Activated T-cell treated with anti-CD3 and anti-CD28 coated beads, Interleukin-2, amount 50 U/mL, for 72 hours (primary cell): ENCODE measurements around the gene VAMP8. TPM values are rescaled to one million over a fixed set of nuclear protein-coding genes. Genes with fewer than 3 reads are reported as not detected.
"Not testable (repeated sequence)": the region's sequence is repeated elsewhere in the genome, so short reads cannot be mapped to it uniquely, and the experiment has no call there.

Source experiments
- ATAC-seq, 2 donors: fragments of 150-1000 bp; cut with Tn5 transposase; replicated peaks in 1 of 2; 2 replicates each; pipeline ENCODE4 v1.10.0; 2021; ENCODE audit warnings: moderate library complexity in 2 of 2, mild to moderate bottlenecking in 1 of 2
- DNase-seq, 2 donors: peaks; one replicate each; pipeline ENCODE4 v3.0.0; 2021 to 2022; ENCODE audit warnings: mixed read lengths in 1 of 2
- H3K27ac Mint-ChIP-seq: one replicate; pipeline ENCODE4 v1.8.0; 2022; ENCODE audit warnings: mild to moderate bottlenecking, moderate library complexity, mixed read lengths
- H3K27me3 Mint-ChIP-seq: one replicate; pipeline ENCODE4 v1.8.0; 2022; ENCODE audit warnings: low read depth, mixed read lengths
- H3K36me3 Mint-ChIP-seq, 2 donors: one replicate each; pipeline ENCODE4 v1.8.0; 2022; ENCODE audit warnings: mixed read lengths in 2 of 2, mild to moderate bottlenecking in 1 of 2; ENCODE audit not compliant: insufficient read depth in 2 of 2
- H3K4me1 Mint-ChIP-seq: one replicate; pipeline ENCODE4 v1.8.0; 2022; ENCODE audit warnings: low read depth, mixed read lengths
- H3K4me3 Mint-ChIP-seq, 2 donors: one replicate each; pipeline ENCODE4 v1.8.0; 2022; ENCODE audit warnings: mild to moderate bottlenecking in 2 of 2, mixed read lengths in 2 of 2, moderate library complexity in 2 of 2
- H3K9me3 Mint-ChIP-seq, 2 donors: one replicate each; pipeline ENCODE4 v1.8.0; 2022; ENCODE audit warnings: mixed read lengths in 2 of 2
- total RNA-seq, 2 donors: library from RNA; stranded (reverse); gene quantifications; one replicate each; pipeline ENCODE4 v1.2.3, GENCODE V29; 2022

Gene VAMP8
- total RNA-seq, 2 donors from 2014 or later, result 85.0 to 89.5 TPM

DNA sequence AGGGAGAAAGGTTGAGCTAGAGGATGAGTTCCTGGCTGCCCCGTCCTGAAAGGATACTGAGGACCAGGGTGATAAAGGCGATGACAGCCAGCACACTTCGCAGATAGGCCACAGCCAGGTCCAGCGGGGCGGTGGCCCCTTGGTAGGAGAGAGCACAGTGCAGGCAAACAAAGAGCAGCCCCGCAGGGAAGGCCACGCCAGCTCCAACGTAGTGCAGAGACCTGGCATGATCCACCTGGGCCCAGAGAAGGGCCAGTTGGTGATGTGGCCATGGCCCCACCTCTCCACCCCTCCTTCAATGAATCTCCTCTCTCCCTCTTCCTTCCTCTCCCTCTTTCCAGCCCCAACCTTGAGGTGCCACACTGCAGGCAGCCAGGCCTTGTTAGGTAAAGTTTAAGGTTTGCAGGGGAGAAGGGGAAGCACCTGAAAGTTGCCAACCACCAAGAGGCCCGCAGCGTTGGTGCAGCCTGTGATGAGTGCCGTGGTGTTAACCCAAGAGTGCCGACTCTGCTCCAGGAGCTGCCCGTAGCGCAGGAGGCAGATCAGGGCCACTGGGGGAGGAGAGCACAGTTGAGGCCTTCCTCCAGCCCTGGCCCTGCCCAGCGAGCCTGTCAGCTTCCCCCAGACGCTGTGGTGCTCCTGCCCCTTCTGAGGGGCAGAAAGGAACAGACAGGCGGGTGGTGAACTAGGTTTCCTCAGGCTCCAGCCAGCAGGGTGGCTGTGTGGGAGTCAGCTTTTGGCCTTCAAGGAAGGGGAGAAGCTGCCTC lies 22.3 kb downstream of the VAMP8 start:
- ATAC-seq (no peak), DNase-seq (no peak)
- H3K36me3 Mint-ChIP-seq, result peaks cover 2 to 3% of the 10 kb centered on the region in 2 donors
- no peak overlapping the region for H3K4me3 Mint-ChIP-seq
- no peak overlapping the region for H3K27ac Mint-ChIP-seq
- no peaks in the 10 kb centered on the region for H3K27me3 Mint-ChIP-seq
- peaks cover 51% of the 10 kb centered on the region for H3K4me1 Mint-ChIP-seq
- no peaks in the 10 kb centered on the region for H3K9me3 Mint-ChIP-seq

DNA sequence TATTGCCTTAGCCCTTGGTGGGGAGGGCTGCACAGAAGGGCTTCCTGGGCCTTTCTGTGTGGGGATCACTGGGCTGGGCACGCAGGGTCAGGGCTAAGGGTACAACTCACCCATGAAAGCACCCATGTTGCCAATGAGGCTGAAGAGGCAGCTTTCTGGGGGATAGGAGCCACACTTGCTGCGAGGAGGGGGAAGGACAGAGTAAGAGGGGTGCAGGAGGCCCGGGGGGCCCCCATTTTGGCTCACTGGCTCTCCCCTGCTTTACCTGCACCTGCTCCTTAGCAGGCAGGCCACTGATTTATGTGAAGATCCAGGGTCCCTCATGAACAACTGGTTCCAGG lies 22.8 kb downstream of the VAMP8 start:
- no peaks in the 10 kb centered on the region for H3K9me3 Mint-ChIP-seq
- no peak for DNase-seq
- H3K36me3 Mint-ChIP-seq, result peaks cover 2 to 3% of the 10 kb centered on the region in 2 donors
- H3K27ac Mint-ChIP-seq, result no peak overlapping the region
- no peak for ATAC-seq
- peaks cover 54% of the 10 kb centered on the region for H3K4me1 Mint-ChIP-seq
- no peaks in the 10 kb centered on the region for H3K27me3 Mint-ChIP-seq
- no peak overlapping the region for H3K4me3 Mint-ChIP-seq

DNA sequence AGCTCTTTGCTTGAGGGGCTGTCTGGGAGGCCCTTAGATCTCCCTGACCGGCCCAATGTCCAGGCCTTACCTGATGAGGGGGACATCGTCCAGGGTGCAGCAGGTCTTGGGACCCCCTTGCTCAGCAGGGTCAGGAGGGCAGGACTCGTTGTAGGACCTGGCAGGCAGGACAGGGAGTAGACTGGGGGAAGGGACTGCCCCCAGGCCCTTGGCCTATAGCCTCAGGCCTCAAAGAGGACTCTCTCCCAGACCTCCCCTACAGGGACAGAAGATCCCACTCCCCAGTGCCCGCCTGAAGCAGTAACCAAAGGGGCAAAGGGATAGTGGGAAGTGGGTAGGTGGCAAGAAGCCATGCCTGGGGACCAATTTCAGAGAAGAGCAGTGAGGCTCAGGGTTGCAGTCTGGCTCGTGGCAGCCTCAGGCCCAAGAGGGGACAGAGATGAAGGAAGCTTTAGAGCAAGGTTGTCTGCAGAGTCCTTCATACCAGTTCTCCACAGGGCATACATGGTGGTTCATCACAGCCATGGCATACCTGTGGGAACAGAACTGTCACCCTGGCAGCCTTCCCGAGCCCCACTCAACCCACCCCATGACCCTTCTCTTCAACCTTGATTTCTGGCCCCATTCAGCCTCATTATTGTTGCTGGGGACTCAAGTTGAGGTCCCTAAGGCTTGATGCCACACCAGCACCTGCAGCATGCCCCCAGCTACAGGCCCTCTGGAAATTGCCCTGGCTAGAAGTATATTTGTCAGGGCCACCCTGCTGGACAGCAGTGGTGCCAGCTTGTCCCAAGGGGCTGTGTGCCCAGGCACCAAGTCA lies 23.8 kb downstream of the VAMP8 start:
- ATAC-seq (no peak), DNase-seq (no peak)
- Mint-ChIP-seq H3K4me3 (peak overlapping the region; percentile 75 to 87), H3K27ac (no peak overlapping the region), H3K9me3 (no peaks in the 10 kb centered on the region), H3K36me3 (no peaks in the 10 kb centered on the region), H3K4me1 (peaks cover 58% of the 10 kb centered on the region), H3K27me3 (no peaks in the 10 kb centered on the region)

DNA sequence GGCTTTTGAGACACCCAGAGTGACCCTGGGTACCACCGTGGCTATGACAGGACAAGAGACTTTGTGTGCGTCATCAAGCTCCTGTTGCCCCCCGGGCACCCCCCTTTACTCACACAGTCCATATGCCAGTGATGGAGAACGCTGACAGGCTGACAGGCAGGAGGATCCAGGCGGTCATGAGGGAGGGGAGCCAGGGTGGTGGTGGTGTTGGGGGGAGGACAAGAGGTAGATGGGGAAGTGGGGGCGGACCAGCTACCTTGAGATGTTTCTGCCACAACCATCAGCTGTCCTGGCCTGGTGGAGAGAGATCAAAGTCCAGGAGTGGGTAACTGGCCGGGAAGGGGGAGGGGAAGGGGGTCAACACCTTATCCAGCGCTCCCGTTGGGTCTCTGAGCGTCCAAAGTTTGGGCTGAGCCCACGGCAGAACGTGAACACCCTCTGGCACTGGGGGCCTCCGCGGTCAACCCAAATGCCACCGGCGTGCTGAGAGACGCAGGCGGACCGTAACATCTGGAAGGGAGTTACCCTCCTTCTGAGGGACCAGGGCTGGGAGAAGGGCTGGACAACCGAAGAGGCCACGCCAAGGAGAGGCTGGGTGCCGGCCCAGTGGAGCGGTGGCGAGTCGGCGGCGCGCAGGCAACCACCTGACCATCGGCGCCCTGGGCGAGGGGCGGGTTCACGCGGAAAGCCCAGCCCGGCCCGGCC lies 24.5 kb downstream of the VAMP8 start:
- peaks cover 51% of the 10 kb centered on the region for H3K4me1 Mint-ChIP-seq
- H3K27ac Mint-ChIP-seq, result no peak overlapping the region
- DNase-seq (no peak), ATAC-seq (peak; percentile 26 to 31)
- no peaks in the 10 kb centered on the region for H3K27me3 Mint-ChIP-seq
- H3K4me3 Mint-ChIP-seq, result peak overlapping the region; percentile 75 to 87
- no peaks in the 10 kb centered on the region for H3K36me3 Mint-ChIP-seq
- H3K9me3 Mint-ChIP-seq, result no peaks in the 10 kb centered on the region

DNA sequence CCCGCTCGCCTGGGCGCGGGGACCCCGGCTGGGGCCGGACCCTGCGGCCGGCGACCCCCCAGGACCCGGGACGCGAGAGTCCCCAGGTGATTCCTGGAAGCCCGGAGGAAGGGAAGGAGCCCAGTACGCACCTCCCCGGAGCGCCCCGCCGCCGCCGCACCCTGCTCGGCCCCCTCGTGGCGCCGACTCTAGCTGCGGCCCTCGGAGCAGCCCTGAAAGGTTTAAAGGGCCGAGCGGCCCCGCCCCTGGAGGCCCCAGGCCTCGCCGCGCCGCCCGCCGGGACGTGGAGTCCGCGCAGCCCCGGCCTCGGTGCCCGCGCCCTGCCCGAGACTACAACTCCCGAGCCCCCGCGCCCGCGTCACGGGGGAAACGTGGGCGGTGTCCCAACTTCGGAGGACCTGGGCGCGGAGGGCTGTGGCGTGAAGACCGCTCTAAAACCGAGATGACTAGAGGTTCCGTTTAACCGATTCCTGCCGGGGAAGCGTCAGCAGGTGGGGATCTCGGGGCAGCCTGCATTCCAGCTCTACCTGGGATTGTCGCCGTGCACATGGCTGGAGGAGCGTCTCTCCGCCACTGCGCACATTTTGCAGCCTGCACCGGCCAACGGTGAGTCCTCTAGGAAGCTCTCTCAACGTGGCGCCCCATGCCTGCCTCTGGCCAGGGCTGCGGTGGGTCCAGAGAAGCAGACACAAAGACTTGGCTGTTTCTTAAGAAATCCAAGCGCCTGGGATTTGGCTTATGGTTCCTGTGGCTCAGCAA lies 25.3 kb downstream of the VAMP8 start, which contains the start of gene TMEM150A:
TMEM150A (minus strand) TSS at position 223 of the 759 bp plus-strand sequence. CDS start 750 bp downstream, outside the sequence.
- DNase-seq (peak; percentile 89 to 93), ATAC-seq (peak; percentile 97)
- Mint-ChIP-seq H3K4me1 (peaks cover 49% of the 10 kb centered on the region), H3K9me3 (no peaks in the 10 kb centered on the region), H3K27me3 (no peaks in the 10 kb centered on the region), H3K27ac (peak within 1 kb of the TSS; percentile 1), H3K36me3 (no peaks in the 10 kb centered on the region), H3K4me3 (peak within 1 kb of the TSS; percentile 87)

DNA sequence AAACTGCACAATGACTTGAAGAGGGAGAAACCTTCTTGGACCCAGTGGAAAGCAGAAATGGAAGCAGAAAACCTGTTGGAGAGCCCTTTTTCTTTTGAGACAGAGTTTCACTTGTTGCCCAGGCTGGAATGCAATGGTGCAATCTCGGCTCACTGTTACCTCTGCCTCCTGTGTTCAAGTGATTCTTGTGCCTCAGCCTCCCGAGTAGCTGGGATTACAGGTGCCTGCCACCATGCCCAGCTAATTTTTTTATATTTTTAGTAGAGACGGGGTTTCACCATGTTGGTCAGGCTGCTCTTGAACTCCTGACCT lies 26.7 kb downstream of the VAMP8 start:
- DNase-seq, H3K27ac Mint-ChIP-seq, H3K36me3 Mint-ChIP-seq, H3K9me3 Mint-ChIP-seq, H3K27me3 Mint-ChIP-seq, ATAC-seq: not testable (repeated sequence)
- H3K4me1 Mint-ChIP-seq, result peaks cover 44% of the 10 kb centered on the region
- peak overlapping the region in 1 of 2 donors; percentile 86 for H3K4me3 Mint-ChIP-seq

DNA sequence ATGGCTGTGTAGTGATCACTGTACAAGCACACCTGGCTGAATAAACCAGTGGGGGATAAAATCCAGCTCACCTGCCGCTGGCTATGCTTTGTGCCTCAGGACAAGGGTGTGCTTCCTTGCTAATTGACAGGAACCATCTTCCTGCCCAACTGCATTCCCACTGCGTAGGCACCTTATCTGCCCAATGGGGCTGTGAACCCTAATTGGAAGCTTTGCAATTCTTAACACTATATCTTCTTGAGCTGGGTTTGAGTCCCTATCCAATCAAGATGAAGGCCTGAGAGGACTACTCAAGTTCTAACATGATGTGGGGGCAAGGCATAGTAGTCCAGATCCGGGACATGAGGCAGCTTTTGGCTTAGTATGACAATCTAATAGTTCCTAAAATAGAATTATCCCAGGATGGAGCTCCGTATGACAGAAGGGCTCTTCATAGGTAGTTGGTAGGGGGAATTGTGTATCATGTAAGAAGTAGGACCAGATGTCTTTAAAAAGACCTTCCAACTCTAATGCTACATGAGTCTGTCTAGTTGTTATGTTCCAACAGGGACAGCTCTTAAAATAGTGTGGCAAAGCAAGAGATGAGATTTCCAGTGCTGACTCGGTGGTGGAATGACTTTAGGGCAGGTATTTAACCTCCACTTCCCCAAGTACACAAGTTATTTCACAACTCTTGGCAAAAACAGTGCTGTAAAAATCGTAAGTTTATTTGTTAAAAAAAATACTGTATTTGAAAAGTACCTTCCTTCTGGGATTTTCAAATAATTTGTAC lies 27.4 kb downstream of the VAMP8 start:
- peaks cover 3 to 5% of the 10 kb centered on the region in 2 donors for H3K36me3 Mint-ChIP-seq
- ATAC-seq (no peak), DNase-seq (no peak)
- H3K27me3 Mint-ChIP-seq, result no peaks in the 10 kb centered on the region
- peaks cover 39% of the 10 kb centered on the region for H3K4me1 Mint-ChIP-seq
- H3K4me3 Mint-ChIP-seq, result peak overlapping the region in 1 of 2 donors; percentile 22
- H3K9me3 Mint-ChIP-seq, result no peaks in the 10 kb centered on the region
- peak overlapping the region; percentile 29 for H3K27ac Mint-ChIP-seq

DNA sequence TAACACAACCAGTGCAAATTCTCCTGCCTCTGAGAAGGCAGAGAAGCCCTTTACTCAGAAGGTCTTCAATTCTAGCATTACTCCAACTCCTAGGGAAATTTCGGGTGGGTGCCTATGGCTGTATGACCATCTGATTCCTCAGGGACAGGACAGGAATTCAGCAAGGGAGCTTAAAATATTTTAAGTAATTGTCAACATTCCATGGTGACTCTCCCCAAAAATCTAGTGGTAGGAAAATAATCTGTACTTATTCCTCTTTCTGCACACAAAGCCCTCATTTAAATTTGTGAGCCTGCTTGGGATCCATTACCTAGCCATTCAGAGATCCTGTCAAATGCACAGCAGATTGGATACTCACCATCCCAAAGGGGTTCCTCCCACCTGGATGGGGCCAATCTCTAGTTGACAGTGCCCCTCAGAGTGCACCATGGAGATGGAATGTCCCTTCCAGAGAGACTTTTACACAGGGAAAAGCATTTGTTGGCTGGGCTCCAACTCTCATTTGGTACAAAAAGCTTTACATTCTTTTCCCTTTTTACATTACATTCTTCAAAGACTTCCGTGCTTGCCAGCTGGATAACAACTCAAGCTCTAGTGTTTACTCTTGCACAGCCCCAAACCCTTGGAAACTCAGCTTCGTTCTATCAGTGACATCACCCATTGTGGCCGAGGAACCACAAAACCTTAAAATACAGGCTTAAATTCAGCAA lies 28.2 kb downstream of the VAMP8 start:
- no peak overlapping the region for H3K27ac Mint-ChIP-seq
- H3K36me3 Mint-ChIP-seq, result peaks cover 3 to 6% of the 10 kb centered on the region in 2 donors
- no peaks in the 10 kb centered on the region for H3K27me3 Mint-ChIP-seq
- DNase-seq, result no peak
- no peak overlapping the region for H3K4me3 Mint-ChIP-seq
- peaks cover 44% of the 10 kb centered on the region for H3K4me1 Mint-ChIP-seq
- ATAC-seq, result no peak
- H3K9me3 Mint-ChIP-seq, result no peaks in the 10 kb centered on the region

DNA sequence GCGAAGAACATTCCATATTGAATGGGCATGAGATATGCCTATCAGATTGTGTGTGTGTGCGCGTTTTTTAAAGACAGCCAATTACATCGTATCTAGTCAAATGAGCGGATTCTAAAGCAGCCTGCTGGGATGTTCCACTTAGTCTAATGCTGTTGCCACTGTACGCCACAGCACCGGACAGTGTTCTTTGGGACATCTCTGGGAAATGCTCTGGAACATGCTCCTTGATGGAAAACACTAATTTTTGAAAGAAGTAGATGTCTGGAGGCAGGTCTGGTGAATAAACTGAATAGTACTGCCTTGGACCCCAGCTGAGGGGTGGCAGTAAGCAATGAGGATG lies 28.7 kb downstream of the VAMP8 start:
- no peaks in the 10 kb centered on the region for H3K27me3 Mint-ChIP-seq
- ATAC-seq, result no peak
- H3K27ac Mint-ChIP-seq, result no peak overlapping the region
- H3K36me3 Mint-ChIP-seq, result peaks cover 3 to 6% of the 10 kb centered on the region in 2 donors
- no peaks in the 10 kb centered on the region for H3K9me3 Mint-ChIP-seq
- H3K4me3 Mint-ChIP-seq, result no peak overlapping the region
- DNase-seq, result no peak
- peaks cover 45% of the 10 kb centered on the region for H3K4me1 Mint-ChIP-seq

DNA sequence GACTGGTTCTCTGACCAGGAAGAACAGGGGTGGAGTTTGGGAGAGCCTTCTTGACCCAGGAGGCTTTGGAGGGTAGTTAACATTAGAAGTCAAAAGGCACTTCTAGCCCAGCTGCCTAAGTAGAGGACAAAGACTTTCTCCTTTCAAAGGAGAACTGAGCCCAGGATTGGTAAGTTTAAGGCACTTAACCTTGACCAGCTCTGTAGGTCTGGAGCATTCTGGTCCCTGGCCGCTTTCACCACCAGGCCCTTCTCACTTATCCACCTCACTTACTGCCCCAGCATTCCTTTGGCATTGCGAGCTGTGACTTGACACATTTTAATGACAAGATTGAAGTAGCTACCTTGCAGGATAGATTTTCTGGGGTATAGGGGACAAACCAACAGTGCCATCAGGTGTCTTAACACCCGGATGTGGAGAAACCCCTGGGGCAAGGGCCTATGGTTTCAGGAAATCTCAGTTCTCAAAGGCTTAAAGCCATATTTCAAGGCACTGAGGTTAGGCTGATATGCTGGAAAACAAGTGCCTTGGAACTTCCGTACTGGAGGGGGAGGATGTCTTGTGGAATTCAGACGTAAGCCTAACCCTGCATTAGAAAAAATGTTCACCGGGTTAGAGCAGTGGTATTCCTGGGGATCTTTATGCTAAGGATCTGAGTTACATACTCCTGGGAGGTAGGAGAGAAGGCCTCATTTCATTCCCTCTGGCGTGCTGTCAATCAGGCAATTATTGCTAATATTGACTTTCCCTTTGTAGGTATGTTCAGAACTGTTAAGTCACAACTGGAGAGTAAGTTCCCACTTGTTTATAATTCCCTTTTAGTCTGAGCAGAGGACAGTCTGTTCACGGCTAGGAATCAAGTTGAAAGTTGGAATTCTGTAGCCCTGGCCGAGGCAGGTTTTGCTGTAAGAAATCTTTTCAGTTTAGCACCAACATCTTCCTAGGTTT lies 30.2 kb downstream of the VAMP8 start:
- no peak overlapping the region for H3K27ac Mint-ChIP-seq
- H3K27me3 Mint-ChIP-seq, result no peaks in the 10 kb centered on the region
- no peak overlapping the region for H3K4me3 Mint-ChIP-seq
- H3K9me3 Mint-ChIP-seq, result no peaks in the 10 kb centered on the region
- peaks cover 39% of the 10 kb centered on the region for H3K4me1 Mint-ChIP-seq
- DNase-seq (no peak), ATAC-seq (no peak)
- peaks cover 5 to 8% of the 10 kb centered on the region in 2 donors for H3K36me3 Mint-ChIP-seq

DNA sequence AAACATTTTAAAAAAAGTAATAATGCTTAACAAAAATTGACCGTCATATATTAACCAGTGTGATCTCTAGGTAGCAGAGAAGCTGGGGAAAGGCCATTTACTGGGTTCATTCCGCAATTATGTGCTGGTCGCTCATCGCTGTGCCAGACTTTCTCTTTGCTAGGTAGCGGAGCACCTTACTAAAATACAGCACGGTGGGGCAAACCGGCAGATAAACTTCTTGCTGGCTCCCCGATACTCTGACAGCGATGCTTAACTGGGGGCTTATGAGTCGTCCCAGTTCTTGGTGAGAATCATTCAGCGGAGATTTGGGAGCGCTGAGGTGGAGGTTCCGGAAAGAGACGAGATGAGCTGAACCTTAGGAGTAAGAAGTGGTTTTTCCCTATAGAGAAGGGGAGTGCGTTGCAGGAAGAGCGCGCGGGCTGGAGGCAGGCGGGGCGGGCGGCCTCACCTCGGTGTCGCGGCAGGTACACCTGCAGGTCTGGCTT lies 33.9 kb downstream of the VAMP8 start:
- H3K36me3 Mint-ChIP-seq, result peaks cover 8% of the 10 kb centered on the region in 2 donors
- H3K4me3 Mint-ChIP-seq, result peak overlapping the region; percentile 99 to 100
- peak overlapping the region; percentile 99 for H3K27ac Mint-ChIP-seq
- ATAC-seq, result peak in 1 of 2 donors; percentile 4
- H3K27me3 Mint-ChIP-seq, result no peaks in the 10 kb centered on the region
- DNase-seq, result no peak
- H3K9me3 Mint-ChIP-seq, result no peaks in the 10 kb centered on the region
- H3K4me1 Mint-ChIP-seq, result peaks cover 36% of the 10 kb centered on the region
